Mucosa of stomach (tissue), 1 donor: ENCODE results near the gene TRPM3.

Source experiments
- H3K27me3 ChIP-seq: one replicate; pipeline ENCODE4 v1.7.0; 2013; ENCODE audit warnings: mild to moderate bottlenecking, low read length; ENCODE audit not compliant: control insufficient read depth, insufficient read depth
- H3K36me3 ChIP-seq: one replicate; pipeline ENCODE4 v1.7.0; 2013; ENCODE audit warnings: low read length; ENCODE audit not compliant: control insufficient read depth, insufficient read depth
- H3K4me1 ChIP-seq: one replicate; pipeline ENCODE4 v1.7.0; 2013; ENCODE audit warnings: mild to moderate bottlenecking, low read length; ENCODE audit not compliant: control insufficient read depth, insufficient read depth
- H3K4me3 ChIP-seq: one replicate; pipeline ENCODE4 v1.7.0; 2013; ENCODE audit warnings: low read length
- H3K9ac ChIP-seq: one replicate; pipeline ENCODE4 v1.7.0; 2013; ENCODE audit warnings: mild to moderate bottlenecking, low read length, moderate library complexity
- H3K9me3 ChIP-seq: one replicate; pipeline ENCODE4 v1.7.0; 2013; ENCODE audit warnings: mild to moderate bottlenecking, low read length, moderate library complexity; ENCODE audit not compliant: control insufficient read depth
- donor health status: Pancreatic carcinoma.

The TRPM3 gene

DNA sequence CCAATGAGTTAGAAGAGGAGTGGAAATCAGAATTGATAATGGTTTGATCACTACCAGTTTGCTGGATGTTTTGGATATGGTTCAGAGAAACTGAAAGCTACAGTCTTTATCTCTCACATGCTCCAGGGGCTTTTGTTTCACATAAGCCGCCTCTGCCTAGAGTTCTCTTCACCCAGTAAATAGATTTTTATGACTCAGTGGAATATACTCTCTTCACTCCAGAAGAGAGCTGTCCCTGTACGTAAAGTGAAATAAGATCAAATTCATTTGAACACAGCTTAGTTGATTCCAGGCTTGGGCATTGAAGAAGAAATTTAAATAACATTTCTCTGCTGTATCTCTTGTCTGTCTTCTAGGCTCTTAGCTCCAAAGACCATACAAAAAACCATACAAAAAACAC lies 184.9 kb downstream of the TRPM3 start:
- Histone ChIP-seq H3K27me3 (no peaks in the 10 kb centered on the region), H3K36me3 (no peaks in the 10 kb centered on the region), H3K9ac (no peak overlapping the region), H3K9me3 (no peaks in the 10 kb centered on the region), H3K4me1 (no peaks in the 10 kb centered on the region), H3K4me3 (no peak overlapping the region)

- Histone ChIP-seq H3K36me3 (no peaks in the 10 kb centered on the region), H3K9me3 (no peaks in the 10 kb centered on the region), H3K4me3 (no peak overlapping the region), H3K27me3 (no peaks in the 10 kb centered on the region), H3K4me1 (no peaks in the 10 kb centered on the region), H3K9ac (no peak overlapping the region)
Measured at GRCh38 chr9:70935856-70936255, 185.6 kb downstream of the TRPM3 start.

DNA sequence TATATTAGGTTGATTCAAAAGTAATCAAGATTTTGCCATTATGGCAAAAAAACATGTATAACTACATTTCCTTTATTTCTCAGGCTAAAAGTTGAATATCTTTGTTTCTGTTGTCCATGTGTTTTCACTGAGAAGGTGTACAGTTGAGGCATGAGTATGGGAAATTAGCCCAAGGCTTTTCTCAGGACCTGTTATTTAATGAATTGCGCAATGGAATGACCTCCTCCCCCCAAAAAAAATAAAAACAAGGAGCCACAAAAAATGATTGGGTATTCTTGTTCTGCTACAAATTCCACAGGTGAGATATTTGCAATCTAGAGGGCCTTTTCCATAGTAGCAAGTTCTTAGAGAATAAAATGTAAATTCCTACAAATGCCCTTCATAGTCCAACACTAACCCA lies 186.8 kb downstream of the TRPM3 start:
- no peaks in the 10 kb centered on the region for H3K4me1 ChIP-seq
- no peak overlapping the region for H3K4me3 ChIP-seq
- H3K9me3 ChIP-seq, result no peaks in the 10 kb centered on the region
- no peaks in the 10 kb centered on the region for H3K36me3 ChIP-seq
- no peaks in the 10 kb centered on the region for H3K27me3 ChIP-seq
- no peak overlapping the region for H3K9ac ChIP-seq

- H3K36me3 ChIP-seq, result no peaks in the 10 kb centered on the region
- no peaks in the 10 kb centered on the region for H3K4me1 ChIP-seq
- no peaks in the 10 kb centered on the region for H3K9me3 ChIP-seq
- H3K9ac ChIP-seq, result no peak overlapping the region
- no peaks in the 10 kb centered on the region for H3K27me3 ChIP-seq
- no peak overlapping the region for H3K4me3 ChIP-seq
Measured at GRCh38 chr9:70933321-70933720, 188.1 kb downstream of the TRPM3 start.

GRCh38 chr9:70932097-70932496 lies 189.3 kb downstream of the TRPM3 start:
- H3K9ac ChIP-seq, result no peak overlapping the region
- no peaks in the 10 kb centered on the region for H3K9me3 ChIP-seq
- H3K27me3 ChIP-seq, result no peaks in the 10 kb centered on the region
- no peak overlapping the region for H3K4me3 ChIP-seq
- no peaks in the 10 kb centered on the region for H3K4me1 ChIP-seq
- H3K36me3 ChIP-seq, result no peaks in the 10 kb centered on the region

DNA sequence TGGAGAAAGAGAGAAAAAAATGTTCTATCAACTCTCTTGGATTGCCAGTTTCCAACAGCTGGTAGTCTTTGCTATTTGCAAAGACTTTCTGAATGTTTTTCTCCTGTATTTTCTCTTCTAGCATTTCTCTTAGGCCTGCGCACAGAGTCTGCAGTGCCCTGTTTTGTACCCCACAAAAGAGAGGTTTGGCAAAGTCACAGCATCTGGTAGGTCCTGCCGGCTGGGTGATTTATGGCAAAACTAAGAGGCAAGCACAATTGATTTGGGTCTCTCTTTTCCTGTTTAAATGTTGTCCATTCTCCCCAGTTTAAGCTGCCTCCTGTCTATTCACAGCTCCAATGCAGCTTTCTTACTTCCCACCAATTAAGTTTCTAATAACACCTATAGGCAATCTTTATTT lies 193.9 kb downstream of the TRPM3 start:
- H3K9me3 ChIP-seq, result no peaks in the 10 kb centered on the region
- H3K36me3 ChIP-seq, result no peaks in the 10 kb centered on the region
- no peak overlapping the region for H3K4me3 ChIP-seq
- H3K4me1 ChIP-seq, result no peaks in the 10 kb centered on the region
- H3K9ac ChIP-seq, result no peak overlapping the region
- H3K27me3 ChIP-seq, result no peaks in the 10 kb centered on the region

- no peaks in the 10 kb centered on the region for H3K36me3 ChIP-seq
- no peaks in the 10 kb centered on the region for H3K4me1 ChIP-seq
- H3K9me3 ChIP-seq, result no peaks in the 10 kb centered on the region
- H3K4me3 ChIP-seq, result no peak overlapping the region
- H3K9ac ChIP-seq, result no peak overlapping the region
- no peaks in the 10 kb centered on the region for H3K27me3 ChIP-seq
Measured at GRCh38 chr9:70924895-70925547, 196.4 kb downstream of the TRPM3 start.

- Histone ChIP-seq H3K4me1 (no peaks in the 10 kb centered on the region), H3K9me3 (no peaks in the 10 kb centered on the region), H3K4me3 (no peak overlapping the region), H3K9ac (no peak overlapping the region), H3K36me3 (no peaks in the 10 kb centered on the region), H3K27me3 (no peaks in the 10 kb centered on the region)
Measured at GRCh38 chr9:70924380-70924779, 197.0 kb downstream of the TRPM3 start.

DNA sequence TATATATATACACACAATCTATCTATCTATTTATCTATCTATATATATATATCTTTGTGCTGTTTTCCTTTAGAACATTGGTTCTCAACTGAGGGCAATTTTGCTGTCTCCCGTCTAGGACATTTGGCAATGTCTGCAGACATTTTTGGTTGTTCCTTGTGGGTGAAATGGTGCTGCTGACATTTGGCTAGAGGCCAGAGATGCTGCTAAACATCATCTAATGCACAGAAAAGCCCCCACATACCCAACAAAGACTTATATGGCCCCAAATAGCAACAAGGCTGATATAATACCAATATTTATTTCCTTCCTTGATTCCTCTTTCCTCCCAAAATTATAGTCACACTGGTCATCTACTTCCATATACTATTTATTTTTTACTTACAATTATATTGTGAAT lies 197.5 kb downstream of the TRPM3 start:
- H3K4me3 ChIP-seq, result no peak overlapping the region
- H3K27me3 ChIP-seq, result no peaks in the 10 kb centered on the region
- H3K9me3 ChIP-seq, result no peaks in the 10 kb centered on the region
- H3K36me3 ChIP-seq, result no peaks in the 10 kb centered on the region
- no peaks in the 10 kb centered on the region for H3K4me1 ChIP-seq
- H3K9ac ChIP-seq, result no peak overlapping the region

GRCh38 chr9:70921136-70921535 lies 200.3 kb downstream of the TRPM3 start:
- Histone ChIP-seq H3K9me3 (no peaks in the 10 kb centered on the region), H3K27me3 (no peaks in the 10 kb centered on the region), H3K36me3 (no peaks in the 10 kb centered on the region), H3K9ac (no peak overlapping the region), H3K4me3 (no peak overlapping the region), H3K4me1 (no peaks in the 10 kb centered on the region)

- Histone ChIP-seq H3K9ac (no peak overlapping the region), H3K36me3 (no peaks in the 10 kb centered on the region), H3K9me3 (no peaks in the 10 kb centered on the region), H3K27me3 (no peaks in the 10 kb centered on the region), H3K4me3 (no peak overlapping the region), H3K4me1 (no peaks in the 10 kb centered on the region)
Measured at GRCh38 chr9:70917277-70917676, 204.1 kb downstream of the TRPM3 start.

GRCh38 chr9:70911791-70912190 lies 209.6 kb downstream of the TRPM3 start:
- Histone ChIP-seq H3K9me3 (no peaks in the 10 kb centered on the region), H3K4me1 (no peaks in the 10 kb centered on the region), H3K4me3 (no peak overlapping the region), H3K9ac (no peak overlapping the region), H3K27me3 (no peaks in the 10 kb centered on the region), H3K36me3 (no peaks in the 10 kb centered on the region)

- no peaks in the 10 kb centered on the region for H3K27me3 ChIP-seq
- H3K9ac ChIP-seq, result no peak overlapping the region
- no peak overlapping the region for H3K4me3 ChIP-seq
- no peaks in the 10 kb centered on the region for H3K36me3 ChIP-seq
- H3K4me1 ChIP-seq, result no peaks in the 10 kb centered on the region
- H3K9me3 ChIP-seq, result no peaks in the 10 kb centered on the region
Measured at GRCh38 chr9:70910598-70910997, 210.8 kb downstream of the TRPM3 start.
